Kidney epithelial cell (primary cell): ENCODE measurements around the gene MRTFB. TPM values are rescaled to one million over a fixed set of nuclear protein-coding genes. Genes with fewer than 3 reads are reported as not detected.

ENCODE experiments used
- DNase-seq: peaks from one replicate; pipeline ENCODE4 v3.0.0-alpha.2; 2010; ENCODE audit warnings: low read depth
- H3K27me3 ChIP-seq: 2 replicates; pipeline ENCODE4 v1.6.0; 2011; ENCODE audit warnings: low read length; ENCODE audit not compliant: control insufficient read depth, insufficient read depth
- H3K36me3 ChIP-seq: 2 replicates; pipeline ENCODE4 v1.5.1; 2011; ENCODE audit warnings: low read length; ENCODE audit not compliant: control insufficient read depth, insufficient read depth
- H3K4me3 ChIP-seq: 2 replicates; pipeline ENCODE4 v1.5.1; 2011; ENCODE audit warnings: low read depth, mild to moderate bottlenecking, control low read depth, low read length
- CTCF ChIP-seq: IDR thresholded peaks from 2 replicates; pipeline ENCODE4 v1.5.1; 2011; ENCODE audit warnings: mild to moderate bottlenecking, moderate library complexity, low read length, control low read depth, inconsistent platforms; ENCODE audit not compliant: insufficient read depth, poor library complexity, severe bottlenecking
- total RNA-seq: library from RNA; depleted of rRNA; stranded (reverse); fragments of >200 nt; gene quantifications from 2 replicates; pipeline ENCODE4 v1.2.3, GENCODE V29; 2015

MRTFB gene
- total RNA-seq, 1 donor from 2014 or later: 15.8 TPM

- Histone ChIP-seq H3K36me3 (no peaks in the 10 kb centered on the region), H3K27me3 (no peaks in the 10 kb centered on the region), H3K4me3 (no peak overlapping the region)
- TF ChIP-seq CTCF: no peak
- no peak for DNase-seq
Measured at GRCh38 chr16:14196011-14196410, 124.9 kb downstream of the MRTFB start.

- H3K27me3 ChIP-seq: no peaks in the 10 kb centered on the region
- DNase-seq: no peak
- no peak for TF ChIP-seq CTCF
- H3K36me3 ChIP-seq: no peaks in the 10 kb centered on the region
- H3K4me3 ChIP-seq: no peak overlapping the region
Measured at GRCh38 chr16:14196539-14196938, 125.4 kb downstream of the MRTFB start.

- DNase-seq: no peak
- no peak for TF ChIP-seq CTCF
- H3K4me3 ChIP-seq: no peak overlapping the region
- H3K36me3 ChIP-seq: no peaks in the 10 kb centered on the region
- no peaks in the 10 kb centered on the region for H3K27me3 ChIP-seq
Measured at GRCh38 chr16:14198012-14198411, 126.9 kb downstream of the MRTFB start.

- Histone ChIP-seq H3K4me3 (no peak overlapping the region), H3K36me3 (no peaks in the 10 kb centered on the region), H3K27me3 (no peaks in the 10 kb centered on the region)
- no peak for TF ChIP-seq CTCF
- DNase-seq: no peak
Measured at GRCh38 chr16:14198572-14198971, 127.5 kb downstream of the MRTFB start.

- Histone ChIP-seq H3K27me3 (no peaks in the 10 kb centered on the region), H3K4me3 (no peak overlapping the region), H3K36me3 (no peaks in the 10 kb centered on the region)
- no peak for DNase-seq
- no peak for TF ChIP-seq CTCF
Measured at GRCh38 chr16:14199199-14199598, 128.1 kb downstream of the MRTFB start.

- no peak overlapping the region for H3K4me3 ChIP-seq
- DNase-seq: no peak
- H3K27me3 ChIP-seq: no peaks in the 10 kb centered on the region
- no peaks in the 10 kb centered on the region for H3K36me3 ChIP-seq
- no peak for TF ChIP-seq CTCF
Measured at GRCh38 chr16:14199624-14200023, 128.5 kb downstream of the MRTFB start.
